ENCODE measurements around the gene PIK3CA.

DNA sequence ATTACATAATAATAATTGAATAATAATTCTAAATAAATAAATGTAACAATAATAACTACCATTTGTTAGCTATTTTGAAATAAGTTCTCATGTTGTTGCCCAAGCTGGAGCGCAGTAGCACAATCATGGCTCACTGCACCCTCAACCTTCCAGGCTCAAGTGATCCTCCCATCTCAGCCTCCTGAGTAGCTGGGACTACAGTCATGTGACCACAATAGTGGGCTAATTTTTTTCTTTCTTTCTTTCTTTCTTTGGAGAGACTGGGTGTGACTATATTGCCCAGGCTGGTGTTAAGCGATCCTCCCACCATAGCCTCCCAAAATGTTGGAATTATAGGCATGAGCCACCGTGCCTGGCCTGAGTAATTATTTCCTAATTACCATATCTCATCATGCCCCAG, 133.7 kb downstream of the PIK3CA start:
- TF ChIP-seq POLR2A (IDR thresholded peaks at IDR 0.05; ENCODE audit: low read depth, low read length) (no peak), CTCF (IDR thresholded peaks at IDR 0.05; ENCODE audit: extremely low read depth in 1 of 2, insufficient read depth in 1 of 2, low read depth in 1 of 2, low read length in 2 of 2) (no peak), EZH2 (IDR thresholded peaks at IDR 0.05; ENCODE audit: borderline replicate concordance, low read depth, low read length, severe bottlenecking) (no peak), GATA2 (IDR thresholded peaks at IDR 0.05; ENCODE audit: insufficient read depth, insufficient read length, low read depth, low read length) (no peak), FOS (IDR thresholded peaks at IDR 0.05; ENCODE audit: borderline replicate concordance, insufficient read depth, low read length) (no peak), MAX (IDR thresholded peaks at IDR 0.05; ENCODE audit: insufficient read depth, insufficient read length) (no peak), POLR2AphosphoS5 (IDR thresholded peaks at IDR 0.05; ENCODE audit: insufficient read depth, low read depth, low read length) (no peak)

All from endothelial cell of umbilical vein (primary cell).